ENCODE data around the gene ARMC9.

DNA sequence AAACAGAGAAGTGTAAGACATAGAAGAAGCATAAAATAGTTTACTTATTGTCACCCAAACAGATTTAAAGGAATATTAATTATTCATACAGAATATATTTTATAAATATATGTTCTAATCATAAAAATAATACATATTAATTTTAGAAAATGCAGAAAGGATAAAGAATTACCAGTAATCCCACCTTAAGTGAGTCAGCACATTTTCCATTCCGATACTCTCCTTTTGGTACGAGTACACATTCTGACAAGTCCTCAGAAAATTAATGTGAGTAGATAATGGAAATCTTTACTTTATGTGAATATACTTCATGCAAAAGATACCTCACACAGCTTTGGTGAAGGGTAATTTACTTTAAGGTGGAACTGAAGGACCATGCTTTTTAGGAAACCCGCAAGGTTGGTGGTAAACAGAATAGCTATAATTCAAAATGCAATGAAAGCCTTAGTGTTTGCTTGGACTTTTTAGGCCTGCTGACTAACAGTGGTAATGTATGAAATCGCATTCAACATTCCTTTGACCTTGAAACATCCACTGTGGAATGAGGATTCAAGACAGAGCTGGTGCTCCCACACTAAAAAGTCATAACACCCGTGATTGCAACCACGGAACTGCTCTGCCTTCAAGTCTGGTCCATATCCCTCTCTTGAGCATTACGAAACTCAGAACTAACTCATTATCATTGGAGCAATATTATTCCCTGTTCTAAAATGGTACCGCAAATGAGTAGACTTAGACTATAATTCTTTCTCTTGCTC lies 45.5 kb upstream of the ARMC9 start:
- TF ChIP-seq, protein P1, sequence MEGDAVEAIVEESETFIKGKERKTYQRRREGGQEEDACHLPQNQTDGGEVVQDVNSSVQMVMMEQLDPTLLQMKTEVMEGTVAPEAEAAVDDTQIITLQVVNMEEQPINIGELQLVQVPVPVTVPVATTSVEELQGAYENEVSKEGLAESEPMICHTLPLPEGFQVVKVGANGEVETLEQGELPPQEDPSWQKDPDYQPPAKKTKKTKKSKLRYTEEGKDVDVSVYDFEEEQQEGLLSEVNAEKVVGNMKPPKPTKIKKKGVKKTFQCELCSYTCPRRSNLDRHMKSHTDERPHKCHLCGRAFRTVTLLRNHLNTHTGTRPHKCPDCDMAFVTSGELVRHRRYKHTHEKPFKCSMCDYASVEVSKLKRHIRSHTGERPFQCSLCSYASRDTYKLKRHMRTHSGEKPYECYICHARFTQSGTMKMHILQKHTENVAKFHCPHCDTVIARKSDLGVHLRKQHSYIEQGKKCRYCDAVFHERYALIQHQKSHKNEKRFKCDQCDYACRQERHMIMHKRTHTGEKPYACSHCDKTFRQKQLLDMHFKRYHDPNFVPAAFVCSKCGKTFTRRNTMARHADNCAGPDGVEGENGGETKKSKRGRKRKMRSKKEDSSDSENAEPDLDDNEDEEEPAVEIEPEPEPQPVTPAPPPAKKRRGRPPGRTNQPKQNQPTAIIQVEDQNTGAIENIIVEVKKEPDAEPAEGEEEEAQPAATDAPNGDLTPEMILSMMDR (IDR thresholded peaks at IDR 0.05): no peak
- no peak for TF ChIP-seq POLR2A (IDR thresholded peaks at IDR 0.05)

Data from testis (tissue), 2 donors.